Erythroblast (primary cell): Measurements from ENCODE around the gene GALP.

Experiments
- GATA1 ChIP-seq: IDR thresholded peaks from 2 replicates; pipeline ENCODE4 v1.6.1; 2011; ENCODE audit warnings: low read depth, mild to moderate bottlenecking, control low read depth, low read length, moderate library complexity
- POLR2A ChIP-seq: IDR thresholded peaks from 2 replicates; pipeline ENCODE4 v1.6.1; 2011; ENCODE audit warnings: mild to moderate bottlenecking, low read length

DNA sequence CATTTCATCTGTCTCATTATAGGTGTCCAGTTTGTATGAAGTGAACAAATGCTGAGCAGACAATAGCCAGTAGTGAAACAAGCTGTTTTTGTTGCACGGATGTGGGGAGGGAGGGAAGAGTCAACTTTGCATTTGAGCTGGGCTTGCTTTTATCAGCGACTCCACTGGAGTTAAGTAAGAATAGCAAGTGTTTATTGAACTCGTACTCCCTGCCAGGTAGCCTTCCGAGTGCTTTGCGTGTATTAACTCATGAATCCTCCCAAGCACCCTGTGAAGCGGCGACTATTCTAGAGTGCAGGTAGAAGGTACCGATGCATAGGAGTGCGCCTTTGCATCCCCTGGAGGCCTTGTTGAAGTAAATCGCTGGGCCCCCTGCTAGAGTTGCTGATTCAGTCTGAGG, 39.4 kb upstream of the GALP start:
- TF ChIP-seq POLR2A: no peak
- no peak for TF ChIP-seq GATA1
